SH-SY5Y (cell line): ENCODE results near the gene MYO7B.

Source experiments
- GATA2 ChIP-seq: IDR thresholded peaks from 2 replicates; pipeline ENCODE4 v1.6.1; 2011; ENCODE audit warnings: mild to moderate bottlenecking, low read depth, low read length
- GATA3 ChIP-seq: IDR thresholded peaks from 2 replicates; pipeline ENCODE4 v1.6.1; 2011; ENCODE audit warnings: low read depth, mild to moderate bottlenecking, low read length, moderate library complexity

GRCh38 chr2:127564429-127565260 lies 29.2 kb downstream of the MYO7B start:
- TF ChIP-seq GATA2 (no peak), GATA3 (no peak)
